HG02943 (cell line): ENCODE results near the gene FAM163A.

Source experiments
- ATAC-seq: cut with Tn5 transposase; IDR thresholded peaks from one replicate; pipeline ENCODE4 v1.9.1; 2021; ENCODE audit warnings: mild to moderate bottlenecking, low read depth, moderate library complexity; ENCODE audit not compliant: unreplicated experiment

FAM163A gene

DNA sequence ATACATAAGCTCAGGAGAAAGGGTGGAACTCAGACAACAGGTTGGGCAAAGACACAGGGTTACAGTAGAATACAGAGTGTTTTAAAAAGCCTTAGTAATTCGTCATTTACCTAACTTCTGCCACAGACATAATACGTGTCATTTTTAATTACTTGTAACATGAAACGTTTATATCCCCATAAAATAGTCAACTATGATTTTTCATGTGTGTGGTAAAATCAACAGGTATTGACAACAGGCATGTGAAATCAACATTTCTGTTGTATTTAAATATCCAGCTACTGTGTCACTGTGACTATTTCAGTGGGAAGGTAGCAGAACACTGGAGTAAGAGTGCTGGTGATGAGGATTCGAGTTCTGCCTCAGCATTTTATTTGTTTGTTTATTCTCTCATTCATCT lies 5.7 kb downstream of the FAM163A start:
- no peak for ATAC-seq

DNA sequence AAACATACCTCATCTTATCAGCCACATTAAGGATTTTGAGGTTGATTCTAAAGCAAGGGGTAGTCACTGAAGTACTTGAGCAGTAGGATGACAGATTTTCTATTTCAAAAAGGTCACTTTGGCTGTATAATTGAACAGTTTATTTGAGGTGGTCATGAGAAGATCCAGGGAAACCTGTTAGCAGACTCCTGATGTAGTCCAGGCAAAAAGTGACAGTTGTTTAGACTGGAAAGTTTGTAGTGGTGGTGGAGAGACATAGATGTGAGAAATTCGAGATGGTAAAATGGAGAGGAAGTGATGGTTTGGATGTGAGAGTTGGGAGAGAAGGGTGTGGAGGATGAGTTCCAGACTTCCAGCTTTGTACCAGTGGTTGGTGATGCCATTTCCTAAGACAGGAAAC lies 7.5 kb downstream of the FAM163A start:
- no peak for ATAC-seq

DNA sequence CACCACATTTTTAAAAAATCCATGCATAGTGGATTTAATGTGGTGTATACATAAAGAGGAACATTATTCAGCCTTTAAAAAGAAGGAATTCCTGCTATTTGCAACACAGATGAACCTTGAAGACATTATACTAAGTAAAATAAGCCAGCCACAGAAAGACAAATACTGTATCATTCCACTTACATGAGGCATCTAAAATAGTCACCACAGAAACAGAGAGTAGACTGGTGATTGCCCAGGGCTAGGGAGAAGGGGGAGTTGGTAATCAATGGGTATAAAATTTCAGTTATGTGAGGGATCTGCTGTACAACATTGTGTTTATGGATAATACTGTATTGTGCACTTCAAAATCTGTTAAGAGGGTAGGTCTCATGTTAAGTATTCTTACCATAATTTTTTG lies 10.0 kb downstream of the FAM163A start:
- ATAC-seq = no peak

DNA sequence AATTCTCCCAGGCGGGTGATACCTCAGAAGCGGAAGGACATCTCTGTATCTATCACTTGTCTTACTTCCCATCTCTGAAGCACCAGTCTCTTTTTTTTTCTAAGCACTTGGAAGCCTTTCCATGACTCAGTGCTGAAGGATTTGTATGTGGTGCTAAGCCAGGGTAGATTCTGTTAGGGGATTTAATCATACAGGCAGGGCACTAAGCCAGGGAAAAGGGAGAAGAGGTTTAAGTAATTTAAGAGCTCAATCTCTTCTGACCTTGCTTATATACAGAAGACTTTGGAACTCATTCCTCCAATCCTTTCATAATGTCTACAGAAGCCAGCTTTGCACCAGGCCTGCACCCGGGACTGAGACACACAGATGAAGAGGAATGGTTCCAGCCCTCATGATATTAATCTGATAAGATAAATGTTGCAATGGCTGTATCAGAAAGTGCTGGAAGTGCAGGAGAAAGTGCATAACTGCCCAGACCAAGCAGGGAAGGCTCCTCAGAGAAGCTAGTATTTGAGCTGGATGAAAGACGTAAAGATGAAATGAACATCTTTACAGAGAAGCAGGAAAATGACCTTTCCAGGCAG lies 11.0 kb downstream of the FAM163A start:
- ATAC-seq = no peak

DNA sequence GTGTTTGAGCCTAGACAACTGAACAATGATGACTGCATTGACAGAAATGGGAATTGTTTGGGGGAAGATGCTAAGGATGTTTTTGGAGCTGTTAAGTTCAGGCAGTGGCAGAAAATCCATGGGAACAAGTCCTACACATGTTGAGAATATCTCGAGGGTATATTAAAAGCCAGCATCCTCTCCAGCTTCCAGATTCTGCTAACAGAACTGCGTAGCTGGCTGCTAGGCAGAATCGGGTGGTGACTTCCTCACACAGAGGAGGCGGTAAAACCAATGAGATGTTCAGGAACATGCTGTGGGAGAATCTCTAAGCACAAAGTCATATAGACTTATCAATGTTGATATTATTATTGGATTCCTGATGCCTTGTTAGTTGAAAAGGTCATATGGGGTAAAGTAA lies 14.8 kb downstream of the FAM163A start:
- ATAC-seq = no peak

DNA sequence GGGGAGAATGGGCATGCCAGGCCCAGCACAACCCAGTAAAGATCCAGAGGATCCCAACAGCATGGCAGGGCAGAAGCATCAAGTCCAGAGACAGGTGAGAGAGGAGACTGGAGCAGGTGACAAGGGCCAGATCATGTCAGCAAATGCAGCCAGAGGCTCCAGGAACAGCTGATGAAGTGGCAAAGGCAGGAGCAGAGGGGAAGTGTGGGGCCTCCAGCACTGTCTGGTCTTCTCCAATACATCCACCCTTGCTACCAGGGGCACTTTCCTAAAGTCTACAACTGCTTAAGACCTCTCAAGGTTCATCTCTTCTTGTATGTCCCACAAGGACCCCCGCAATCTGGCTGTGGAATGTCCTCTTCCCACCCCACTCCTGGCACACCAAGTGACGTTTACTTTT lies 17.4 kb downstream of the FAM163A start:
- ATAC-seq = no peak

DNA sequence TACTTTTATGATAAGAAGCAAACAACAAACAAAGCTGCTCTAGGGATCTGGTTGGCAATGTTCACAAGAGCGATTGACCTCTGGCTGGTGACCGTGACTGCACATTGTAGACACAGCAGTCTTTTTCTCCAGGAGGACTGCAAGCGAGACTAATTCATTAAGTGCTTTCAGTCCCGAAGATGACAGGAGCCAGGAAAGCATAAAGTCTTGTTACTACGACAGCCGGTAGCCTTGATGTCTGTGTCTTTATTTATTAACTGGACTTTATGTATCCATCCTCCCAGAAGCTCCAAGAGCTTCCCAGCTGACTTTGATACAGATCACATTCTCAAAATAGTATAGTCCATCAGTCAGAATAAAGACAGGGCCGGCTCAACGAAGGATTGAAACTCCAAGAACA lies 18.2 kb downstream of the FAM163A start:
- ATAC-seq = no peak

DNA sequence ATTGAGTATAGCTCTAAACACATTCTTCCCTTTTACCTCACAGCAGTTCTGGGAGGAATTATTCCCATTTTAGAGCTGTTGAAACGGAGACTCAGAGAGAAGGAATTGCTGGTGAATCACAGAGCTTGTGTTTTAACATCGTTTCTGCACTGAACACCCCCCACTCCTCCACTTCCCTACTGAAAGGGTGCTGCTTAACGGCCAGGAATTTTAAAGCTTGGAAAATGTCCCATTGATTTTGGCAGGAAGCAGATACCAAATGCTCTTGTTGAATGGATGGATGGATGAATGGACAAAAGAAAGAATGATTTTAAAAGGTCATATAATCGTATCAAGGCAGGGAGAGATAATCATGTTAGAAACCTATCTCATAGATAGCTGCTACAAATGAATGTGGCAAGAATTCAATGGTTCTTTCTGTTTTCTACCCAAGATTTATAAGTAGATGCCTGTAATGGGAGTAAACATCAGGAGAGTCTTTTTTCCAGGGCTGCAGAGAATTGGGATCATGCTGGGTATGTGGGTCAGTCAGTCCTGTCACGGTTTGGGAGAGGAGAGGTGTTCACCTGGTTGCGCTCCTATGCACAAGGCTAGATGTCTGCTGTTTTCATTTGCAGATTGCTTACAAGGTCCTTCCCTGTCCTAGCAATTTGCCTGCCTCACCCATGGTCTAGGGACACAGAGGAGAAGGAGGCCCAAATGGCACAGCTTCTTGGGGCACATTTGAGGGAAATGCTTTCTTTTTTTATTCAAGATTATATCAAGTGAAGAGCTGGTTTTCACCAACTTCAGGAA lies 19.0 kb downstream of the FAM163A start:
- ATAC-seq = no peak

DNA sequence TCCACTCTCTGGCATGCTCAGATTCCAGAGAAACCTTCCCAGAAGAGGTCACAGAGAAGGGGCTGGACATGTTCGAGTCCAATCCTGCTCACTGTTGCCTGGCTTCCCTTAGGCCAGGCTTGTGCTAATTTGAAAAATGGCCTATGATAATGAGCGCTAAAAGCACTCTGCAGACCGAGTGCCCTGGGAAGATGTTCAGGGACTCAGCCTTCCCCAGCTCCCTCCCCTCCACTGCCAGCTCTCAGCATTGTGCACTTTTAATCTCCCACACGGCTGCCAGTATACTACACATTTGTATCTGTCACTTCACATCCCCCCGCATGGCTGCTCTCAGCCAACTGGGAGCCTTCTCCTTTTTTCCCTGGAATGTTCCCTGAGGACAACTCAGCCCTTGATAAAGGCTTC lies 24.1 kb downstream of the FAM163A start:
- ATAC-seq = no peak

DNA sequence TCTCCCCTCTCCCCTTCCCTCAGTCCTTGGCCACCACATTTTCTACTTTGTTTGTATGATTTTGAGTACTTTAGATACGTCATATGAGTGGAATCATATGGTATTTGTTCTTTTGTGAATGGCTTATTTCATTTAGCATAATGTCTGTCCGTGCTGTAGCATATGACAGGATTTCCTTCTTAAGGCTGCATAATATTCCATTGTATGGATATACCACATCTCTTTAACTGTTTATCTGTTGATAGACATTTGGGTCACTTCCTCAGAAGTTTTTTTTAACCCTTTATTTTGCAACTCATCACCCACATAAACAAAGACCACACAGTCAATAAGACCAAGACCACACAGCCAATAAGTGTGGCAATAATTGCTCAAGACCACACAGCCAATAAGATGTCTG lies 24.9 kb downstream of the FAM163A start:
- no peak for ATAC-seq

DNA sequence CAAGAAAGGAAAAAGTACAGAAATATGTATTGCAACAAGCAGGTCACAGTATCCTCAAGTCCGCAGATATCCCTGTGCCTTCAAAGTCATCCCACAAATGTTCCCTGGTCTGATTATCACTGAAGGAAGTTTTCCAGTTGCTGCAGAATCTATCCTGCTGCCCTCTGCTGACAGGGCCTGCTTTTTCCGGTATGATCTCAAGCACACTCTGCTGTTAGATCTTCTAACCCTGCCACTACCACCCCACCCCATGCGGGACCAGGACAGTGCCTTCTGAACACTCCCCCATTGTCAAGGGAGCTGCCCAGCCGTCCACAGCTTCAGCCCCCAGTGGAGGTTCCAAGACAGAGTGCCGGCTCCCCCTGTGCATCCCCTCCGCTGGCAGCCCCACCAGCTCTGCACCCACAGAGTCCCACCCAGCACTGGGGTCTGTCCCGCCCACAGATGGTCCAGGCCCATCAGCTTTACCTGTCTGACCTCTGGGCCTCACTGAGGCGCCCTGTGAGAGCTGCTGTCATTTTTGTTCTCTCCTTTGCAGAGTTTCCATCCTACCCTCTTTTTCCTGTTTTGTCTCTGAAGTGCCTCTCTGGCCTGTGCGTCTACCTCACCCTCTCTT lies 27.9 kb downstream of the FAM163A start:
- no peak for ATAC-seq

DNA sequence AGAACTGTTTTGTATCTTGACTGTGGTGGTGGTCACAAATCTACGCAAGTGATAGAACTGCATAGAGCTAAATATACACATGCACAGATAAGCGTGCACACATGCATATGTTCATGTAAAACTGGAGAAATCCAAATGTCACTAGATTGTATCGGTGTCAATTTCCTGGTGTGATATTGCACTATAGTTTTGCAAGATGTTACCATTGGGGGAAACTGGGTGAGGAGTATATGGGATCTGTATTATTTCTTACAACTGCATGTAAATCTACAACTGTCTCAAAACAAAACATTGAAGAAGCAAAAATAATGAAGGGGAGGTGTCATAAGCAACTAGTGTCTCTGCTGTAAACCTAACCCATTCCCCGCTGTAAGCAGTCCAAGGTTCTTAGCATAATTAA lies 30.2 kb downstream of the FAM163A start:
- no peak for ATAC-seq

DNA sequence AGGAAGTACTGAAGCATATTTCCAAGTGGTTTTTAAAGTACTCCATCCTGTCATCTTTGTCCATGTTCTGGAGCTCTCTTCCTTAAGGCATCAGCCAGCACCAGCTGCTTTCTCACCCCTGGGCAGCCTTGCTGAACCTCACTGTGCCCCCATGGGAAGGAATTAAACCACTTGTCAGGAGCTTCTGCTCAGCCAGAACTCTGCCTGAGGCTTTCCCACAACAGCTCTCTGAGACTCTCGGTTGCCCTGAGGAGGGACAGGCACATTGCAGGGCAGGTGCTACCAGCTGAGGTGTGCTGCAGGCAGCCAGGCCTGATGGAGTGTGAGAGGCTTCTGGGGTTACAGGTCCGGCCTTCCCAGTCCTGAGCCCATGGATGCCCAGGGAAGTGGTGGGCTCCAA lies 30.9 kb downstream of the FAM163A start:
- ATAC-seq = no peak

DNA sequence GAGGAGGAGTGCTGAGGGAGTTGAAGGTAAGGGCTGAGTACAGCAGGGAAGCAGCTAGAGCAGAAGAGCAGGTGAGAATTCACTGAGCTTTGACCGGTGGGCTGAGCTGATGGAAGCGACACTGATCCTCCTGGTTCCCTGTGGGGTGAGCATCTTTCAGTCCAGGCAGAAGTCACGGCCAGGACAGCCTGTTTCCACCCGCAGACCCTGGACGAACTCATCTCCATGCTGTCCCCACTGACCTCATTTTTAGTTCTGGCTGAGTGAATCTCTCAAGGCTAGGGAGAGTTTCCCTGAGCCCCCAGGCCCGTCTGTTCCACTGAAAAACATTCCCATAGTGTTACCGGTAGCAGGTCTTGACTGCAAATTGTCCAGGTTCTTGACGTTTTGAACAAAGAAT lies 31.5 kb downstream of the FAM163A start:
- no peak for ATAC-seq

DNA sequence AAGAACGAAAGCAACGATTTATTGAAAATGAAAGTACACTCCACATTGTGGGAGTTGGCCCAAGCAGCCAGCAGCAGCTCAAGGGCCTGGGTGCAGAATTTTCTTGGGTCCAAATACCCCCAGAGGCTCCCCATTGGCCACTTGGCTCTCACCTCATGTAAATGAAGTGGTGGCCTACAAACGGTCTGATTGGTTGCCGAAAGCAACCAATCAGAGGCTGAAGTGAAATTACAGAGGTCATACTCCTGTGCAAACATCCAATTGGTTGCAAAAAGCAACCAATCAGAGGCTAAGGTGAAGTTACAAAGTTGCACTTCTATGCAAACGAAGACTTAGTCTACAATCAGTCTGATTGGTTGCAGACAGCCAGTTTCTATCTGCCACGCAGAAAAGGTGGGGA lies 31.9 kb downstream of the FAM163A start:
- ATAC-seq = no peak

DNA sequence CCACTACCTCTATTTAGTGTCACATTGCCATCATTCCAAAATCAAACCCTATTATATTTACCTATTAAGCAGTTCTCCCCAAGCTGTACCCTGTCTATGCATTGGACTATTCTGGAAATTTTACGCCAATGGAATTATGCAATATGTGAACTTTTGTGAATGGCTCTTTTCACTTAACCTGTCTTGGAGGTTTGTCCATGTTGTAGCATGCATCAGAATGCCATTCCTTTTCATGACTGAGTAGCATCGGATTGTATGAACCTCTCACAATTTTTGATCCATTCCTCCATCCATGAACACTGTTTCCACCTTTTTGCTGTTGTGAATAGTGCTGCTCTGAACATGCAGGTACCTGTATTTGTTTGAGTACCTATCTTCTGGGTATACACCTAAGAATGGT lies 33.7 kb downstream of the FAM163A start:
- ATAC-seq = no peak

DNA sequence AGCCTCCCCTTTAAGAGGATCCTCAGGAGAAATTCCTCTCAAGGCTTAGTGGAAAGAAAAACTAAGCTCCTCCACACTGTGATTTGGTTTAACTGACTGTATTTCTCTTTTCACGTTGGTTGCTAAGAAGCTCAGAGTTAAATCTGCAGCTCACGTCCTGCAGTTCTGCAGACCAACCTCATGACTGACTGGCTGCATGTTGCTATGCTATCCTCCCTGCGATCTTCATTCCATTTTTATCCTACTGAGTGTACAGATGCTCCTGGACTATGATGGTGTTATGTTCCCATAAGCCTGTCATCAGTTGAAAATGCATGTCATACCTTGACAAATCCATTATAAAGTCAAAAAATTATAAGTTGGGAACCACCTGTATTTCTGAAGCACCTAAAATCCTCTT lies 34.6 kb downstream of the FAM163A start:
- ATAC-seq = no peak

DNA sequence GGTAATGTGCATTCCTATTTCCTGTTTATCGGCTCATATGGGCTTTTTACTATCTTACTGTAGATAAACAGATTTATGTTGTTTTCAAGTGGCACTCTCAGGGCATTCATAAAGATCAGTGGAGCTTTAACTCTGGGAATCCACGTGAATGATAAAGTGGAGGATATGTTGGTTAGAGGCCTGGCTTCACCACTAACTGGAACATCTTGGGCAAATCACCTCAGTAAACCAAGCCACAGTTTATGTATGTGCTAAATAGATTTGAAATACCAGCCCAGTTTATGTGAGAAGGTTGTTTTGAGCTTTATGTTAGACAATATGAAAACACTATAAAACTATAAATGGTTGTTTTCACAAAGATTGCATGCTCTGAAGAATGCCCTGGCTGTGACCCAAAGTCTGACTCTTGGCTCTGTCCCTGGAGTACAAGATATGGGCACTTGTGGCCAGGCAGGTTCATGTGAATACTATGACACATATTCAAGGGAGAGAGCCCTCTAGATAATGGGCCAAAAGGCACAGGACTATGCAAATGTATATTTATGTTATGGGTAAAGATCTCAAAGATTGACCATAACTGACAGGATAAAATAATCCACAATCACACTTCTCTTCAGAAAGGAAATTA lies 36.7 kb downstream of the FAM163A start:
- no peak for ATAC-seq

DNA sequence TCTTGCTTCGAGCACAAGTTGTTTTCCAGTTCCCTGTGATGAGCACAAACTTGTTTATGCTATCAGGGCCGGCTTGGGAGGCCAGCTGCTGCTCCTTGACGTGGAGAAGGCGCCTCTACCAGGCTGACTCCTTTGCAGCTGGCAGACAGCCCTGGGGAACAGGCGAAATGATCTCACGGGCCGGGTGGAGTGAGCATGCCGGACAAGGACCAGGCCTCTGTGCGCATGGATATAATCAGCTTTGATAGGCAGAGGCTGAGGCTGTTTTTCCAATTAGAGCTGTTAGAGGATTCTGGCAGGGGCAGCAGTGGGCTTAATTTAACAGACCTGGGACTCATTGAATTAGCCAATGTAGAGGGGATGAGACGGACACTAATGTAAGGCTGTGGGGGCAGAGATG lies 38.9 kb downstream of the FAM163A start:
- no peak for ATAC-seq

DNA sequence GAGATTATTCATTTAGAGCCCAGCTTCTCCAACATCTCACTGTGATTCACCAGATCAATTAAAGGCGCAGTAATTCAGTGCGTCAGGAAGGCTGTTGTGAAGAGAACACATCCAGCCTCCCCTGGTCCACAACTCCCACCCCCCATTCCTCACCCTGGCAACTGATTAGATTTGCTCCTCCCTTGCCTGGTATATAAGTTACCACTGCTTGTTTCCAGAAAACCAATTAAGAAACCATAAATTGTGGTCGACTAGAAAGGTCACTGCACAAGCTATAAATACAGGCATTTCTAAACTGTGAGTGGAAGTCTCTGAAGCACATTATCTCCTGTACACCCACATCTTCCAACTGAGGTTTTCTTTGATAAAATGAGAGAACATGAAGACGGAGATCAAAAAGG lies 41.9 kb downstream of the FAM163A start:
- no peak for ATAC-seq

DNA sequence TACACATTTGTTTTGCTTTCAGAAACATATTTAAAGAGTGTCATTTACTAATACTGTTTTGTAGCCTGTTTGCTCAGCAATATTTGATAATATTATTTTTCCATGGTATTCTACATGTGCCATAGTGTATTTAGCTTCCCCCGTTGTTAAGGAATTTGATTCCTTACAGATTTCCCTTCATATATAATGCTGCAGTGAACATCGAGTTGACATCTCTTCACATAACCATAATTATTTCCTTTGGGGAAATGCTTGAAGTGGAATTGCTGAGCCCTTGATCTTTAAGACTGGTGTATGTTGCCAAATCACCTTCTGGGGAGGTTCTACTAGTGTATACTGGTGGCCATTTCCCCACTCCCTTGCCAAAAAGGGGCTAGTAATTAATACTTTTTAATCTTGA lies 42.6 kb downstream of the FAM163A start:
- no peak for ATAC-seq
